ENCODE measurements around the gene CASR.

- TF ChIP-seq JUN (IDR thresholded peaks at IDR 0.05): no peak
- TF ChIP-seq REST (IDR thresholded peaks at IDR 0.05): no peak
- TF ChIP-seq MAFK (IDR thresholded peaks at IDR 0.05; ENCODE audit: partially characterized antibody): no peak
- no peak for TF ChIP-seq CTCF (IDR thresholded peaks at IDR 0.05)
- TF ChIP-seq RAD21 (conservative IDR thresholded peaks at IDR 0.05 in 1 of 2, IDR thresholded peaks at IDR 0.05 in 1 of 2): no peak
- no peak for TF ChIP-seq MAX (IDR thresholded peaks at IDR 0.05)
- no peak for TF ChIP-seq ESRRA (IDR thresholded peaks at IDR 0.05; ENCODE audit: borderline replicate concordance, low read length)
- no peak for TF ChIP-seq EP300 (IDR thresholded peaks at IDR 0.05)
- no peak for TF ChIP-seq POLR2A (IDR thresholded peaks at IDR 0.05; ENCODE audit: low read length)
- no peak for TF ChIP-seq SMC3 (IDR thresholded peaks at IDR 0.05)
- TF ChIP-seq MAZ (IDR thresholded peaks at IDR 0.05; ENCODE audit: borderline replicate concordance, low read depth, low read length): no peak
These were observed 62.2 kb downstream of the CASR start for GRCh38 chr3:122245513-122246174.
